Stomach (tissue), 4 donors: ENCODE data around the gene PLD5.

Experiments used
- CTCF ChIP-seq, 7 experiments: fragments of 450-650 bp in 4 of 7; fragments of 200-600 bp in 3 of 7; sonication (generic) in 3 of 7; IDR thresholded peaks; one replicate each; pipeline ENCODE4 v1.5.1; 2016 to 2019; ENCODE audit warnings: antibody characterized with exemption in 7 of 7, control low read depth in 2 of 7, mild to moderate bottlenecking in 1 of 7
- EP300 ChIP-seq: sonication (generic); formaldehyde crosslinking; IDR thresholded peaks from one replicate; pipeline ENCODE4 v1.6.1; 2017; ENCODE audit warnings: antibody characterized with exemption
- POLR2A ChIP-seq, 4 donors: fragments of 450-650 bp; IDR thresholded peaks; one replicate each; pipeline ENCODE4 v1.6.1; 2016; ENCODE audit warnings: antibody characterized with exemption in 4 of 4, control low read depth in 2 of 4, mild to moderate bottlenecking in 1 of 4, moderate library complexity in 1 of 4
- POLR2AphosphoS5 ChIP-seq, 3 donors: sonication (generic); formaldehyde crosslinking; IDR thresholded peaks; one replicate each; pipeline ENCODE4 v1.6.1; 2016; ENCODE audit warnings: antibody characterized with exemption in 3 of 3

- TF ChIP-seq POLR2AphosphoS5 (IDR thresholded peaks at IDR 0.05) (no peak), CTCF (IDR thresholded peaks at IDR 0.05) (no peak), POLR2A (IDR thresholded peaks at IDR 0.05) (no peak), EP300 (no peak)
Measured at GRCh38 chr1:242546441-242546840, 21.9 kb upstream of the PLD5 start.
